Body of pancreas (tissue), 4 donors: ENCODE measurements around the gene NFIA.

Experiments
- POLR2A ChIP-seq, 3 donors: fragments of 450-650 bp; IDR thresholded peaks; one replicate each; pipeline ENCODE4 v1.6.1; 2016; ENCODE audit warnings: antibody characterized with exemption in 3 of 3, mild to moderate bottlenecking in 2 of 3
- TF ChIP-seq, protein P1 (sequence below), 7 experiments: fragments of 450-650 bp in 4 of 7; fragments of 200-600 bp in 3 of 7; sonication (generic) in 3 of 7; IDR thresholded peaks; one replicate each; pipeline ENCODE4 v1.5.1; 2016 to 2019; ENCODE audit warnings: antibody characterized with exemption in 7 of 7

DNA sequence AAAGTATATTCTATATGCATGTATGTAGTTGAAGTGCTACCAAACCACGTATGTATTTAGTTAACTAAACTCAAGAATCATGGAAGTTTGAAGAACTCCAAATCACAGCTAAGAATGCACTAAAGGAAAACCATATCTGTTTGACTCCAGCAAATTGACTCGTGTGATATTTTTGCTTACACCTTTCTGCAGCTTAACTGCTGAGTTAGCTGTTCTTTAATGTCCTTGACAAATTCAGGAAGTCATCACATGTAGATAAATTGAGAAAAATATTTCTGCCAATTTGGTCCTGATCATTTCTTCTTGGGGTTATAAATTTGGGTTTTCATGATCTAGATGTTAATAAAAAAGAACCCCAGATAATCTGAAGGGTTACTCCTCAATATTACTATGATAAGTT lies 83.0 kb downstream of the NFIA start:
- TF ChIP-seq, protein P1, sequence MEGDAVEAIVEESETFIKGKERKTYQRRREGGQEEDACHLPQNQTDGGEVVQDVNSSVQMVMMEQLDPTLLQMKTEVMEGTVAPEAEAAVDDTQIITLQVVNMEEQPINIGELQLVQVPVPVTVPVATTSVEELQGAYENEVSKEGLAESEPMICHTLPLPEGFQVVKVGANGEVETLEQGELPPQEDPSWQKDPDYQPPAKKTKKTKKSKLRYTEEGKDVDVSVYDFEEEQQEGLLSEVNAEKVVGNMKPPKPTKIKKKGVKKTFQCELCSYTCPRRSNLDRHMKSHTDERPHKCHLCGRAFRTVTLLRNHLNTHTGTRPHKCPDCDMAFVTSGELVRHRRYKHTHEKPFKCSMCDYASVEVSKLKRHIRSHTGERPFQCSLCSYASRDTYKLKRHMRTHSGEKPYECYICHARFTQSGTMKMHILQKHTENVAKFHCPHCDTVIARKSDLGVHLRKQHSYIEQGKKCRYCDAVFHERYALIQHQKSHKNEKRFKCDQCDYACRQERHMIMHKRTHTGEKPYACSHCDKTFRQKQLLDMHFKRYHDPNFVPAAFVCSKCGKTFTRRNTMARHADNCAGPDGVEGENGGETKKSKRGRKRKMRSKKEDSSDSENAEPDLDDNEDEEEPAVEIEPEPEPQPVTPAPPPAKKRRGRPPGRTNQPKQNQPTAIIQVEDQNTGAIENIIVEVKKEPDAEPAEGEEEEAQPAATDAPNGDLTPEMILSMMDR (IDR thresholded peaks at IDR 0.05), result no peak
- TF ChIP-seq POLR2A (IDR thresholded peaks at IDR 0.05), result no peak
